Stimulated activated CD4-positive, alpha-beta T cell treated with anti-CD3 and anti-CD28 coated beads, Interleukin-15, amount 100 ng/mL, for 1 hour (primary cell): ENCODE measurements around the gene WWOX.

Source experiments
- DNase-seq, 2 donors: peaks; one replicate each; pipeline ENCODE4 v3.0.0-alpha.2; 2020; ENCODE audit warnings: low read depth in 1 of 2, low spot score in 1 of 2

Gene WWOX

DNA sequence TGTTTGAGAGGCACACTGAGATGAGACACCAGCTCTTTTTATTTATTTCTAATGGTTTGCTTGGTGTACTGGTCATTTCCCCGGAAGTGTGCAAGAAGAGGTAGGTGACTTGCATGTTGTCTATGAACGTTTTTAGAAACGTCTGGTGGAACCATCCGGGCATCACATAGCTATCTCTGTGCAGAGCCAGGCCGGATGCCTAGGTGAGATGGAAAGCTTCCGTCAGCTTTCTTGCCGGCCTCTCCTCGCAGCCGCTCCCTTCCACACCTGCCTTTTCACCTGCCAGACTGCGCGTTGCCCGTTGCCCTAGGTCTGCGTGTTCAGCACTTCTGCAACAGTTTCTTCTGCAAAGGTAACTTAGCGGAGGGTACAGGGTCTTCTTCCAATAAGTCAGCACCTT, 416.0 kb downstream of the WWOX start:
- no peak for DNase-seq

DNA sequence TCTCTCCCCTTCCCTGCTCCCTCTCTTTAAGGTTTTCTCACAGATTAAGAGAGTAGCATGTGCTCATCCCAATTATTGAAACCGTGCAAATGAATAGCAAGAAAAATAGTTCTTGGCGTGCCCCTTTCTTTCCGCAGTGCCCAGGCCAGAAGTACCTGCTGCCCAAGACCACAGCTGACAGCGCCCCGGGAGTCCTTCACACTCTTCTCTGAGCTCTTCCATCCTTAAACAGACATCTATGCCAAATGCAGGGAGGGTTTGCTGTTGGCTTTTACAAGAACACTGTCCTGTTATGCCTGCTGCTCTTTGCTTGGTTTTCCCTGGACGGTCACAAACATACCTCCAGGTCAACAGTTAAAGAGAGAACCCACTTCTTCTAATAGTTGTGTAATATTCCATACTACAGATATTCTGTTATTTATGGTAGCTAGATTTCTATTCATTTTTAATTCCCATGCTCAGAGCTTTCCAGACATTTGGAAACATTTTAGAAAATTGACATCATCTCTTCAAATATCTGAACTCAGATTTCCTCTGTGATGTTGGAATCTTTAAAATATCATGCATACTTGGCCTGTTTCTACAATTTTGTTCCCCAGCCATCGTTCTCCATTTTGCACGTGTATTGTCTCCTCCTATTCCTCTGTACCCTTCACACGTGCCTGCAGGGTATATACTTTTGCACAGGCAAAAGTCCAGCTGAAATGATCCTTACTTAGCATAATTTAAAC, 416.7 kb downstream of the WWOX start:
- no peak for DNase-seq

DNA sequence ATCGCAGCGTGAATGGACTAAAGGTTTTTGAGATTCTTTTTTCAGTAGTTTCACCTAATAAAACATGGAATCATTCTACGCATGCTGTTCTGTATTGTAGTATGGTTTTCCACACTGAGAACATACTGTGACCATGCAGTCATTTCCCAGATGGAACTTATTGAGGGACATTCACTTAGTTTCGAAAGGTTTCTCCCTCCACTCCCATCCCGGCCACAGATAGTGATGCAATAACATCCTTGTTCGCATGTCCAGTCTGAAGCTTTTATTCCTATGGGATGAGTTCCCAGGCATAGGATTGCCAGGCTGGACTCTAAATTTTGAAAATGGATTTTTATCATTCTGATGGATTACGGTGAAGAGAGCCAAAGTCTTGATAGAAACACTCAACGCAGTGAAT, 420.4 kb downstream of the WWOX start:
- DNase-seq = no peak

DNA sequence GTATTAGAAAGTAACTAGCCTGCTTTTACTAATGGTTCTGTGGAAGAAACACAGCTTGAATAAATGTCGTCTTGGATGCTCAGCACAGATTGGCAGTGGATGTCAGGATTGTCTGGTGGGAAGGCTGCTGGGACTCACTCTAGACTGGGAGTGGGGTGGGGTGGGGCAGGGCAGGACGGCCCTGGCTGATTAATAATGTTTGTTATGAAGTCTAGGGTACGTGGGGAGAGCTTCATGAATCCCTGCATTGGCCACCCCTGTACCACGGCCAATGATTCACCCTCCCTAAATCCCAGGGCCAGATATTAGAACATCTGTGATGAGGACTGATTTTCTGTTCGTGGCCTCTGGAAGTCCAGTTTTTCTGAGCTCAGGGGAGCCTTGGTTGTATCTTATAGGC, 421.0 kb downstream of the WWOX start:
- no peak for DNase-seq

DNA sequence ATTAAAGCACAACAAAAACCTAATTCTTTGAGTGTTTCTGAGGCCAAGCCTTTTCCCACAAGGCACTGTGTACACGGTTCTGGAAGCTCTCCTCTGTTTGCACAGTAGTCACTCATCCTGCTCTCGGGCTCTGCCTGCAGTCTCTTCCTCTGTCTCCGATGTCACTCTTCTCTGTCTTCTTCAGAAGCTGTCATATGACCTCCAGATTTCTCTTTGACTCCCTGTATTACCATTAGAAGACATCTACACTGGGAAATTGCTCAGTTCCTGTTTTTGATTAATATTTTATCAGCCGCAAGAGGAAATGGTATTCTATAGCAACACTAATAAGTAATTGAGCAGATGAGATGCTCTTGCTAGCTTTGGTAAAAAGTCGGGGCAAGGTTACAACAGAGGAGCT, 422.9 kb downstream of the WWOX start:
- no peak for DNase-seq

DNA sequence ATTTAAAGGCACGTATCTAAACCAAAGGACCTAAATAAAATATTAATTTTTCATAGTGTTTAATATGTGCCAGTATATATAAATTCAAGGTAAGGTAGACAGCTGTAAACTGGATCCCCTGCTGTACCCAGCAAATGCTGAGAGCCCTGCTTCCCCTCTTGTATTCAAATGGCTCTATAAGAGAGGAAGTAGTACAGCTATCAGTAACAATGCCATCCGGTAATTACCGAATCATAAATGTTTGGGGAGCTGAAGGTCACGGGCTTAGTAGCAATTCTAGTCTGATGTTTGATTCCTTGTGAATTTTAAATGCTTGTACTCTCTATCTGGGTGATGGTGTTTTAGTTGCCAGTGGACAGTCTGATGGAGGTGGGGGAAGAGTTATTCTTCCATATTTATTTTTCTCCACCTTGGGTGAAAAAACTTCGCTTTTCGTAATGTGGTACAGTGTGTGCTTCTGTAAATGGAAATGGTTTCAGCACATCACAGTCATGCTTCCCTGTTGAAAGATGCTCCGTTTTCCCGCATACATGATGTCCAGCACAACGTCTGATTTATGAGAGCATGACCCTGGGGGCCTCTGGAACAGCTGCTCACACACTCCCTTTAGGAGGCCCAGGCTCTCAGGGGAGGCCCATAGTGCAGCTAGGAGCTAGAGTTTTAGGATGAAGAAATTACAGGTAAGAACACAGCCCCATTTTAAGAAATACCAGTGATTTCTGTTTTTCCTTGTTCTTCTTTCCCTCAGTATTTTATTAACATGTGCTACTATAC, 423.9 kb downstream of the WWOX start:
- no peak for DNase-seq

DNA sequence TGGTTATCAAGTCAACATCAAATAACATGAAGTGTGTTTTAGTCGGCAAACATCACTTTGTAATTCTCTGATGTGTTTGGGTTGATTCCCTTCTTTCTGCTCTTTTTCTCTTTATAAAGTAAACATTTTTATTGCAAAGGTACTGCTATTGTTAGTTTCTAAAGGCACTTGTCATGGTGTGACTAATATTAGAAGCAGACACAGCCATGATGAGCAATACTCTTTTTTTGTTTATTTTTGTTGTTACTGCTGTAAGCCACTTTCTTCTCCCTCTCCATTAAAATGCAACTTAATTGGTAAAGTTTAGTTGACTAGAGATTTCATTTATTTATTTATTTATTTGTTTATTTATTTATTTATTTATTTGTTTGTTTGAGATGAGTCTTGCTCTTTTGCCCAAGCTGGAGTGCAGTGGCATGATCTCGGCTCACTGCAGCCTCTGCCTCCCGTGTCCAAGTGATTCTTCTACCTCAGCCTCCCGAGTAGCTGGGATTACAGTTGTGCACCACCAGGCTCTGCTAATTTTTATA, 424.7 kb downstream of the WWOX start:
- DNase-seq = no peak

DNA sequence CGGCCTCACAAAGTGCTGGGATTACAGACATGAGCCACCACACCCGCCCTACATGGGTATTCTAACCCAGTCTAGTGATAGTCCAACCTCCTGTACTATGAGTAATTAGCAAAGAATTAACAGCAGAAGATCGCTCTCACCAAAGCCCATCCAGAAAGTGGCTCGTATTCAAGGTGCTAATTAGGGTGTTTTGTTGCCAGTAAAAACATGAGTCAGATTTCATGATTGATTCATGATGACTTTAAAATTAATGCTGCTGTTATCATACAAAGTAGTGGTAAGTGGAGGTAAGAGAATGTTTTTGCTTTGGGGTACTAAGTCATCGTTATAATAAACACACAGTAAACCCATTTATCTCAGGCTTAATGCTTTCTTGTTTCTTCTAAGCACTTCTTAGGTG, 428.8 kb downstream of the WWOX start:
- no peak for DNase-seq

DNA sequence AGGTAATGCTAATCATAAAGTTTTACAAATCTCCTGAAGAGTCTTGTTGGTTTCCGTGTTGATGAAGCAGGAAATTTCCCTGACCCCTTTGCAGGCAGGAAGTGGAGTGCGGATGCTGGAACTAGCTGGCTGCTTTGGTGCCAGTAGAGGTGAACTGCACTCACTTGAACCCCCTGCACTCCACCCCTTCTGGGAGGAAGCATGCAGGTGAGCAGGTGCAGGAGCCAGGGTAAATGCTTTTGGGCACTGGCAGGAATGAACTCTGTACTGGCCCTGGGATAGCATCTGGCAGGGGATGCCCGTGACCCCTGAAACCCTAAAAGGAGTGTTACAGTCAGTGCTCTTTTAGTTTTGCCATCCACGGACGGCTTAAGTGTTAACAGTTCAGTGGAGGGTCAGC, 430.4 kb downstream of the WWOX start:
- no peak for DNase-seq

DNA sequence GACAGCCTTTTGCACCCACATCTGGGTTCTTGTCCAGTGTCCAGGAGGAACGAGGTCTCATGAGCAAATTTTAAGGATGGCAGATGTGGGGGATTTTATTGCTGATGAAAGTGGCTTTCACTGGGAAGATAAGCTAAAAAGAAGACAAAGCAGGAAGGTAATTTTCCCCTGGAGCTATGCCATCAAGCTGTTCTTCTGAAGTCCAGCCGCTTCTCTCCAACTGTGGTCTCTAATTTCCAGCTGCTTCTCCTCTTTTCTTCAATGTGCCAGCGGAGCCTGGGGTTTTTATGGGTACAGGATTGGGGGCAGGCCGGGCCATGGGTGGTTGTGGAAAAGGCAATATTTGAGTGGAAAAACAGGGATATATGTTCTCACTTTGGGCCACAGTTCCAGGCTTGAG, 430.8 kb downstream of the WWOX start:
- no peak for DNase-seq

DNA sequence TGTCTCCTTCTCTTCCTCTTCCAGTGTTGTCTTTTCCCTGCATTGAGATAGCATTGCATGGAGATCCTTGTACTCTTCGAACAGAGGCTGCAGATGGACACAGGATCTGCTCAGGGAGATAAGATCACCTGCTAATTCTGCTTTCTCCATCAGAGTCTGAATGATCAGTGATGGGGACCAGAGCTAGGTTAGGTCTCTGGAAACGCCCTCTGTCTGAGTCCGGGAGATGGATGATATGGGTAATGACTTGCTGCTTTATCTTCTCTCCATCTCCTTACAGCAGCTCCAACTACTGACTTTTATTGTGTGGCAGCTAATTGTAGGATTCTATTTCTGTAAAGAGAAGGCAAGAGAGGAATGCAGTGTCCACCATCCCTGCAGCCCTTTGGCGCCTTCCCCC, 435.6 kb downstream of the WWOX start:
- DNase-seq = no peak

DNA sequence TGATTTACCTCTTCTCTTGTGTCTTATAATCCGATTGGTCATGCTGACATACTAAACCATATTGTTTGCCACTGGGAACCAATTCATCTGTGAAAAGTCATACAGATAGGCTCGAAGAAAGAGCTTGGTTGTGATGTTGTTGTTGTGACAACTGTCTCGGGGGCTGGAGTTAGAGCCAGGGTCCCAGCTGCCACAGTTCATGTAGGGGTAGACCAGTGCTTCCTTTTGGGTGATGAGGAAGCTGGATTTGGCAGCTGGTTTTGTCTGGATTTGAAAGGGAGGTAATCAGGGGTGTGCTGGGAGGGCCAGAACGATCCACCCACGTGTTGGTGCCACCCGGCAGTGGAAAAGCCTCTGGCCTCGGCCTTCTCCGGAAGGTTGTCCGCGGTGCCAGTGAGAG, 438.1 kb downstream of the WWOX start:
- DNase-seq = no peak

DNA sequence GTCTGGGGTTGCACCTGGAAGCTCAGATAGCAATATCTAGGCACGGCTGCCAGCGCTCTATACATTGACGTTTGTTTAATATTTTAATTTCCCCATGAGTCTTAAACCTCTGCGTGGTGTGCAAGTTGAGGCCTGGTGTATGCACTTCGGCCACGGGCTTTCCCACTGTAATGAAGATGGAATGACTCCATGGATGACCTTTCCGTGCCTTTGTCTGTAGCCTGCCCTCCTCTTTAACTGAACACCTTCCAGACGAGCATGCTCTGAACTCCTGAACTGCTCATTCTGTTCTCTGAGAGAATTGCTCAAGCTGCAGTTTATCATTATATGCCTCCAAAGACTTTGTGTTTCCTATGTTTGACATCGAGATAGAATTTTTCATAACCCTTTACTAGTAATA, 438.8 kb downstream of the WWOX start:
- no peak for DNase-seq

DNA sequence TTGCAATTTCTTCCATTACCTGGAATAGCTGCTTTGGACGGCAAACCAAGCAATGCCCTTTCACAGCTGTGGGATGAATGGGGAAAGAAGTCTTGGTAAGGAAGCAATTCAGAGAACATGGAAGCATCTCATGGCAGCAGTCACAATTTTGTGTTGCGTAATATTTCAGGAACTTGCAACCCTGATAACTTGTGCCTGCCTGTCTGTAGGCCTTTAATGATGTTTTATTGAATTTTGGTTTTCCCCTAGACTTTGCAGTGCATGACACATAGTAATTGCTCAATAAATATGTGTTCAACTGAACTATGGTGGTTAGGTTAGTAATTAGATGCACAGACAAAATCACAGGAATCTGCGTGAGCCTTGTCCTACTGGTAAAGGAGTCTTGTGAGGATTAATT, 439.5 kb downstream of the WWOX start:
- no peak for DNase-seq

DNA sequence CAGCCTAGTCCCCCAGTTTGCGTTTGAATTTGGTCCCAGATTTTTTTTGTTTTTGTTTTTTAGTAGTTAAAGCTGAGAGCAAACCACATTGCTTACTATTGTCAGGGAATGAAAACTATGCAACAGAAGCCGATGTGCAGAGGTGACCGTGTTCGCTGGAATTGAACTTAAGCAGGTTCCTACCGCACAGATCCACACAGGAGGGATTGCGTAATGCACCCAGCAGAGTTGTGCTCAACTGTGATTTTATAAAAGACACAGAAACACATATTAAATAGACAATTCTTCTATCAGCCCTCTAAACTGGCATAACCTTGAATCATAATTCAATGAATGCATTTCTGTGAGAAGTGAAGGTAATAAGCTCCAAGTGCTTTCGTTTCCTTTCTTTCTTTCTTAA, 443.0 kb downstream of the WWOX start:
- DNase-seq = no peak

DNA sequence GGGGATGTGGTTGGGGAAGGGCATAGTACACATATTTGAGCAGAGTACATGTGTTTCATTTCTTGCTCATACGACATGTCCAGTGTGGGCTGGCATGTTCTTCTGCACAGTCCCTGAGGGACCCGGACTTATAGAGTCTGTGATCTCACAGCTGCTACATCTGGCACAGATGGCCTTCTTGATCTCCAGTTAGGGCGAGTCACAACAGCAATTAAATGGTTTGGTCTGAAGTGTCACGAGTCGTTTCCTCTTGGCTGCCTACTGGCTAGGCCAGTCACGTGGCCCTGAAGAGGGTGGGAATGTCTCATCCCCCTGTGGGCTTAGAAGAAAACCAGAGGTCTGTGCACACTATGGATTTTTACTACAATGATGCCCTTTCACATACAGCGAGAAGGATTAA, 443.6 kb downstream of the WWOX start:
- DNase-seq = no peak

DNA sequence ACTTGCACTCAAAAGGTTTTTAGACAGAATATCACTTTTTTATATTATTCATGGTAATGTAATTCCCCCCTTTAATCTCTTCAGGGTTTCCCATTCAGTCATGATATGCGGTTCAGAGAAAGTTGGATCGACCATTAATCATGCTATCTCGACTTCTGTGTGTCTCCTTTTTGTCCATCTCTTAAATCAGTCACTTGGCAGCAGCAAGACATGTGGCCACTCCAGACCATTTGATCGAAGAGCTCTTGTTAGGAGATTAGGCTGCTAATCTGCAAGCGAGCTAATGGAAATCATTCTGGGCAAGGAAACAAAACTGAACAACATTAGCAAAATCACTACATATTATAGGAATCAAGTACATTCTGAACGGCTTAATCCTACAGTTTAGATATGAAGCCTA, 449.9 kb downstream of the WWOX start:
- no peak for DNase-seq

DNA sequence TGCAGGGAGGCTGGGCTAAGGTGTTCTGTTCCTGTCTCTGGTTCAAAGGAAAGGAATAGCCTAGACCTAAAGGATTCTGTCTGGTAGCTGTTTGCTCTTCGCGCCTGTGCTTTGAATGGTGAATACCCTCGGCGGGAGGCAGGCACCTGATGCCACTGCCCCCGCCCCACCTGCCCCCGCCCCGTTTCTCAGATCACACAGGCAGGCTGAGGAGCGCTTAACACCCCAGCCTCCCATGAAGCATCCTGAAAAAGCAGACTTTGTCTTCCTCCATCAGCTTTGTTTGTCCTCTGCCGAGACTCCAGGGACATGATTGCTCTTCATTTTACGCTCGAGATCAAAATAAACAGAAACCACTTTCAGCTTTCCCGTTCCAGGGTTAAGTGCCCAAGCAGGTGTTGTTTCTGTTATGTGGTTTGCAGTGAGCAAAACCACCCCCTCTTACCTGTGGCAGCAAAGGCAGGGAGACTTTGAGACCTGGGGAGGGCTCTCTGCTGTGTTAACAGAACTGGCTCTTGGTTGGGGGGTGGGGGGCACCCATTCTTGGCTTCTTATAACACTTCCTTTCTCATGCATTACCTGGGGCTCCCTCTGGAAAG, 452.1 kb downstream of the WWOX start:
- no peak for DNase-seq

DNA sequence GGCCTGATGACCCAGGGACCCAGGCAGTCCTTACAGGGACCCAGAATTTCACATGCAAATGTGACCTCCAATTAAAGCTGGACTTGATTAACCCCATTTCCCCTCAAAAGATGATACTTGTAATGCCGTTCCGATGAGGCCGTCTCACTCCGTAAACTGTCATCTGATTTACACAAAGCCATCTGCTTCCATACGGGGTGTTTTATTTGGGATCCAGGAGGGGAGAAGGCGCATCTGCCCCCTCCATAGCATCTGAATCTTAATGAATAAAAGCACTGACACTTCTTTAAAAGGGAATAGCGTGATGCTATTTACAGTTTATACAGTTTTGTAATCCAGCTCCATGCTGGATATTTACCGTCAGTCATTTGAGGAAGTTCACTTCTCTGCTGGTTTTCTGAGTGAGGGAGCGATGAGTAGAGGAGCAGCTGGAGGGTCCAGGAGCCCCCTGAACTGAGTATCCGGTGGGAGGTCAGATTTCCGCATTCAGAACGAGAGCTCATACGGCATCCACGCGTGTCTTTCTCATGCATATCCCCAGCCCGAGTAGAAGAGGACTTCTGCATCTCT, 452.7 kb downstream of the WWOX start:
- DNase-seq = no peak

DNA sequence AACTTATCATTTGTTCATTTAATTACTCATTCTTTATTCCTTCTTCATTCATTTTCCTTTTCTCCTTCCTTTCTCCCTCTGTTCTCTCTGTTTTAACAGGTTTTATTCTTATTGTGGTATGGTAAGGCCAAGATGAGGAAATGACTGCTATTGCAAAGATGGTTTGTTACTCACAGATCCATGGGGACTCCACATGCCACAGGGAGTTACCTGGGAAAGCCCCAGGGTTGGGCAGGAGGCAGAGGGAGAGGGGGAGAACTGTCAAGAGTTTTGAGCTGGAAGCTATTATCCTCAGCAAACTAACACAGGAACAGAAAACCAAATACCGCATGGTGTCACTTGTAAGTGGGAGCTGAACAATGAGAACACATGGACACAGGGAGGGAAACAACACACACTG, 453.3 kb downstream of the WWOX start:
- no peak for DNase-seq

DNA sequence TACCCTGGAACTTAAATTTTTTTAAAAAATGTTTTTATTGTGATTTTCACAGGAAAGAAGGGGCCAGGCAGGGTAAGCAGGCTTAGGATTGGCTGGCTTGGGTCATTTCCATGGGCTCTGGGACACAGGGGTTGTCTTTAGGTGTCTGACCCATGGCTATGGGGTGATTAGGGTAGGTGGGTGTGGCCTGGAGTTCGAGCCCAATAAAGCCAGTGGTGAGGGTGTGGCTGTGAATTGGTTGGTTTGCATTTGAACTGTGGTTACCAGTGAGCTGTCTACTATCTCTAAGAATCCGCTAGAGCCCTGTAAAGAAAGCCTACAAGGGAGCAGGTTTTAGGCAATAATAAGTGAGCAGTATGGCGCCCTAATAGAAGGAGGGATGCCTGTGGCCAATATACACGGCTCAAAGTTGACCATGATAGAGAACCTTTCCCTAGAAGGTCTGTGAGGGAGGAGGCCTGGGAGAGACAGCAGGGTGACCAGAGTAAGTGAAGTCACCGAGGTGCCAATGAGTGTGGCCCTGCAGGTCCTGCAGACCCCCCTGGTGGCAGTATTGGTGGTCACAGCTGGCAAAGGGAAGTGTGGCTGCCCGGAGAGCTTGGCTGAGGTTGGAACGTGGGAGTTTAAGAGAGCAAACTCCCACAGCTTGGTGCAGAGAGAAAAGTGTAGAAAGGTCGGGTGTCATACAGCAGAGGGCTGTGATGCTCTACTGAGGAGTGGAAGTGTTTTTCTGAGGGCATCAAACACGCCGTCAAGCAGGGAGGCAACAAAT, 454.0 kb downstream of the WWOX start:
- DNase-seq = no peak
